ENCODE data around the gene GATC. TPM values are rescaled to one million over a fixed set of nuclear protein-coding genes. Genes with fewer than 3 reads are reported as not detected.
A peak's percentile ranks its signal among the peaks of the same experiment; 100 is the strongest.

GATC gene
- total and polyA plus RNA-seq, 7 donors: 6.4 to 17.6 (median 9.1) TPM

GRCh38 chr12:120467439-120467838 is 21.2 kb downstream of the GATC start:
- WGBS, 3 donors: 91 to 94% (median 93%) methylated on average over 6 of the region's 6 CpGs
- no peaks in the 10 kb centered on the region for H3K9me3 ChIP-seq
- DNase-seq (no peak), ATAC-seq (no peak)
- no peak overlapping the region for H3K27ac ChIP-seq
- intact Hi-C loops (cut with DNase I): no loop called here
- TF ChIP-seq CTCF (IDR thresholded peaks at IDR 0.05): no peak
- peak overlapping the region; percentile 1 for H3K4me3 ChIP-seq
- H3K4me1 ChIP-seq: peaks cover 20% of the 10 kb centered on the region
- H3K27me3 ChIP-seq (ENCODE audit: insufficient read depth in 3 of 3, low read length in 2 of 3): no peaks in the 10 kb centered on the region
- H3K36me3 ChIP-seq (ENCODE audit: insufficient read depth in 1 of 2, low read depth in 1 of 2): peaks cover 23 to 50% of the 10 kb centered on the region in 2 donors

- peak overlapping the region; percentile 93 for H3K27ac ChIP-seq
- TF ChIP-seq CTCF (IDR thresholded peaks at IDR 0.05): no peak
- H3K9me3 ChIP-seq: no peaks in the 10 kb centered on the region
- peak in 2 of 4 donors; percentile 2 to 21 for ATAC-seq
- WGBS, 3 donors: 3 to 6% (median 4%) methylated on average over 23 of the region's 23 CpGs
- intact Hi-C loops (cut with DNase I): no loop called here
- peak overlapping the region; percentile 97 for H3K4me3 ChIP-seq
- H3K27me3 ChIP-seq (ENCODE audit: insufficient read depth in 3 of 3, low read length in 2 of 3): no peaks in the 10 kb centered on the region
- H3K36me3 ChIP-seq (ENCODE audit: insufficient read depth in 1 of 2, low read depth in 1 of 2): peaks cover 17 to 41% of the 10 kb centered on the region in 2 donors
- DNase-seq: peak; percentile 27 to 62
- peaks cover 20% of the 10 kb centered on the region for H3K4me1 ChIP-seq
Measured at GRCh38 chr12:120468325-120468820, 22.1 kb downstream of the GATC start.

- peak; percentile 39 to 64 for DNase-seq
- Histone ChIP-seq H3K9me3 (no peaks in the 10 kb centered on the region), H3K4me3 (peak overlapping the region; percentile 97), H3K27ac (peak overlapping the region; percentile 93), H3K36me3 (ENCODE audit: insufficient read depth in 1 of 2, low read depth in 1 of 2) (peaks cover 12 to 35% of the 10 kb centered on the region in 2 donors), H3K27me3 (ENCODE audit: insufficient read depth in 3 of 3, low read length in 2 of 3) (no peaks in the 10 kb centered on the region), H3K4me1 (peaks cover 20% of the 10 kb centered on the region)
- WGBS, 3 donors: 0% methylated on average over 46 to 56 of the region's 57 CpGs
- no peak for TF ChIP-seq CTCF (IDR thresholded peaks at IDR 0.05)
- intact Hi-C loops (cut with DNase I): no loop called here
- peak; percentile 18 to 41 (median 25) for ATAC-seq
Measured at GRCh38 chr12:120468821-120469449, 22.7 kb downstream of the GATC start.

GRCh38 chr12:120469450-120470149 is 23.4 kb downstream of the GATC start, which contains the start of gene SRSF9:
TSS of gene SRSF9 (minus strand) at chr12:120469748. CDS start at chr12:120469609, 139 bp downstream.
- peak within 1 kb of the TSS; percentile 97 for H3K4me3 ChIP-seq
- H3K27me3 ChIP-seq (ENCODE audit: insufficient read depth in 3 of 3, low read length in 2 of 3): no peaks in the 10 kb centered on the region
- no peaks in the 10 kb centered on the region for H3K9me3 ChIP-seq
- peak; percentile 89 for TF ChIP-seq CTCF (IDR thresholded peaks at IDR 0.05)
- H3K27ac ChIP-seq: peak within 1 kb of the TSS; percentile 93
- peaks cover 10 to 29% of the 10 kb centered on the region in 2 donors for H3K36me3 ChIP-seq (ENCODE audit: insufficient read depth in 1 of 2, low read depth in 1 of 2)
- WGBS, 3 donors: 0 to 1% (median 1%) methylated on average over 66 to 88 of the region's 88 CpGs
- peaks cover 20% of the 10 kb centered on the region for H3K4me1 ChIP-seq
- peak; percentile 96 to 98 for DNase-seq
- intact Hi-C loops (cut with DNase I): no loop called here
- peak; percentile 97 for ATAC-seq
